ENCODE data around the gene SCYGR8. TPM values are rescaled to one million over a fixed set of nuclear protein-coding genes. Genes with fewer than 3 reads are reported as not detected.

SCYGR8 gene
- polyA plus RNA-seq, 6 donors from 2014 or later, result not detected

DNA sequence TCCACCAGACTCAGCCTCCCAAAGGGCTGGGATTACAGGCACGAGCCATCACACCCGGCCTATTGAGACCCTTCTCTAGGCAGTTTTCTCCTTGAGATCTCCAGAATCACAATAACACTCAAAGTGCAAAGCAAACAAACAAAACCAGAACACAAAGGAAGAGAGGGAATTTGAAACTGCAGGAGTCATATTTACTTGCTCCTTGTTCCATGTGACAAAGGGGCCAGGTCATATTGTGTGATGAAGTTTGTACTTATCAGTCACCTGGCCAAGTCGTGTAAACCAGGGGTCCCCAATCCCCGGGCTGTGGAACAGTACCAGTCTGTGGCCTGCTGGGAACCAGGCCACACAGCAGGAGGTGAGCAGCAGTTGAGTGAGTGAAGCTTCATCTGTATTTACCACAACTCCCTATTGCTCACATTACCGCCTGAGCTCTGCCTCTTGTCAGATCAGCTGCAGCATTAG is 26.5 kb downstream of the SCYGR8 start:
- Mint-ChIP-seq H3K27me3 (peaks cover 0 to 7% (median 4%) of the 10 kb centered on the region in 3 donors), H3K4me1 (no peaks in the 10 kb centered on the region), H3K4me3 (no peak overlapping the region), H3K27ac (no peak overlapping the region), H3K9me3 (no peaks in the 10 kb centered on the region), H3K36me3 (no peaks in the 10 kb centered on the region)
- DNase-seq (no peak), ATAC-seq (ENCODE audit: low read depth in 2 of 2) (no peak)

GRCh38 chr2:227772932-227773331 is 27.2 kb downstream of the SCYGR8 start:
- DNase-seq (no peak), ATAC-seq (ENCODE audit: low read depth in 2 of 2) (no peak)
- H3K4me3 Mint-ChIP-seq, result no peak overlapping the region
- no peaks in the 10 kb centered on the region for H3K9me3 Mint-ChIP-seq
- H3K27me3 Mint-ChIP-seq, result peaks cover 0 to 7% (median 4%) of the 10 kb centered on the region in 3 donors
- no peaks in the 10 kb centered on the region for H3K4me1 Mint-ChIP-seq
- no peaks in the 10 kb centered on the region for H3K36me3 Mint-ChIP-seq
- peak overlapping the region in 2 of 6 donors; percentile 34 to 52 for H3K27ac Mint-ChIP-seq

DNA sequence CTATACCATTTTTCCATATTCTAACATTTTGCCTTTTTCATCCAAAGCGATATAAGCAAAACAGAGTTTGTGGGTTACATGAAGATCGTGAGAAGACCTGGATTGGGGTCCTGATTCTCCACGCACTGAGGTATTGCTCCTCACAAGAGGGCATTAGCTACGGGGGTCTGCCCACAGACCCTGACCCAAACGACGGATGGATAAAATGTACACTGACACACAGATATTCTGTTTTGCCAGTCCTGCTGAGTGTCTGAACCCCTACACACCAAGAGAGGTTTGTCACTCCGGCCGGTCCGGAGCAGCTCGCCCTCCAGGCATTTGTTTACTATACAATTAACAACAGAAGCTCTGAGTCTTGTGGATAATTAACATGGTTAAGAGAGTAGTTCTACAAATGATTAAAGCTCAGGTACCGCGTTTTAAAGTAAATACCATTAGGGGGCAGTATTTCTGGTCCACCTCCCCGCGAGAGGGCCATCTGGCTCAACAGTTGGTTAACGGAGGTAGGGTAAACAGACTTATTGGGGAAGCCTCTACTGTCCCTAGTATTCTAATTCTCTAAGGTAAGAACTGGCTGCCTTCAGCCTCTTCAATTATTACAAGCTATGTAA is 28.4 kb downstream of the SCYGR8 start:
- Mint-ChIP-seq H3K27me3 (peaks cover 7 to 14% (median 13%) of the 10 kb centered on the region in 3 donors), H3K27ac (peak overlapping the region in 1 of 6 donors; percentile 42), H3K4me1 (no peaks in the 10 kb centered on the region), H3K9me3 (no peaks in the 10 kb centered on the region), H3K4me3 (no peak overlapping the region), H3K36me3 (no peaks in the 10 kb centered on the region)
- ATAC-seq (ENCODE audit: low read depth in 2 of 2), result no peak
- DNase-seq, result no peak

DNA sequence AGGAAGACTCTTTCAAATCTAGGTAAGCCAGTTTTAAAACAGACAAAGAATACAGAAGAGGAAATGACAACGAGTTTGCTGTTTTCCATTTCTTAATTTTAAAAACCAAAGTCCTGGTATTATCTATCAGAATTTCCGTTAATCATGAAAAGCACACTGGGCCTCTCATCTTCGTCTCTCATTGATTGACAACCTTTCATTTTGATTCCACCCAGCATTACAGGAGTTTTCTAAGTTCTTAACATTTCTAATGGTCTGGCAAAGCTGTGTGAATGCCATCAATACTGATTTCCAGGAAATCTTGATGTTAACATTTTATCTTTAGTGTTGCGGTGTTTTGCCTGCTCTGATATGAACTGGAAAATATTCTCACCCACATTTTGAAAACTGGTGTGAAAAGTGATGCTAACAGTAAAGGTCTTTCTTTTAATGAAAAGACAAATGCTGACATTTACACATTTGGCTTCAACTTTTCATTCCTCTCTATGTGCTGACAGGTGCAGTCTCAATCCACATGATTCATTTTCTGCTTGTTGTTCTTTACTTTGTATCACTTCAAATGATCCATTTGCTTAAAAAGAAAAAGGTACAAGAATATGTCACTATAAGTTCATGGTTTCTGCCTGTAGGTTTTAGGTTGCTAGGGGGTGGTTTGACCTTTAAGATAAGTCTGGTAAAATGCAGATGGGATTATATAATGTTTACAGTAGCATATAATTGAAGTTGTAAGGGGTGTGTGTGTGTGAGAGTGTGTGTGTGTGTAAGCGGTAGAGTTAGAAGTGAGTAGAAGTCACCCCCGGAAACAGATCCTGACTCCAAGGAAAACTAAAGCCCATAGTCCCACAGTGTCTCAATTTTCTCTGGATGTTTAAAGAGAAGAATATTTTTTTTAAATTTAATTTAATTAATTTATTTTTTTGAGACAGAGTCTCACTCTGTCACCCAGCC is 29.5 kb downstream of the SCYGR8 start:
- DNase-seq, result no peak
- H3K9me3 Mint-ChIP-seq, result no peaks in the 10 kb centered on the region
- peak overlapping the region in 1 of 6 donors; percentile 13 for H3K27ac Mint-ChIP-seq
- peaks cover 9 to 14% (median 13%) of the 10 kb centered on the region in 3 donors for H3K27me3 Mint-ChIP-seq
- H3K4me3 Mint-ChIP-seq, result no peak overlapping the region
- no peaks in the 10 kb centered on the region for H3K4me1 Mint-ChIP-seq
- no peaks in the 10 kb centered on the region for H3K36me3 Mint-ChIP-seq
- no peak for ATAC-seq (ENCODE audit: low read depth in 2 of 2)

- ATAC-seq (ENCODE audit: low read depth in 2 of 2), result no peak
- Mint-ChIP-seq H3K4me1 (peaks cover 3 to 14% (median 9%) of the 10 kb centered on the region in 3 donors), H3K4me3 (no peak overlapping the region), H3K36me3 (no peaks in the 10 kb centered on the region), H3K9me3 (peaks cover 0 to 5% (median 0%) of the 10 kb centered on the region in 7 donors), H3K27me3 (peaks cover 7 to 15% (median 10%) of the 10 kb centered on the region in 3 donors), H3K27ac (peak overlapping the region in 1 of 6 donors; percentile 41)
- DNase-seq, result no peak
These were observed 35.4 kb downstream of the SCYGR8 start for GRCh38 chr2:227780981-227781615.

GRCh38 chr2:227781841-227782240 is 36.1 kb downstream of the SCYGR8 start:
- Mint-ChIP-seq H3K27ac (no peak overlapping the region), H3K9me3 (peaks cover 0 to 5% (median 0%) of the 10 kb centered on the region in 7 donors), H3K36me3 (no peaks in the 10 kb centered on the region), H3K4me1 (peaks cover 3 to 14% (median 9%) of the 10 kb centered on the region in 3 donors), H3K27me3 (peaks cover 7 to 15% (median 10%) of the 10 kb centered on the region in 3 donors), H3K4me3 (no peak overlapping the region)
- ATAC-seq (ENCODE audit: low read depth in 2 of 2), result no peak
- no peak for DNase-seq

- H3K4me3 Mint-ChIP-seq, result peak overlapping the region in 5 of 8 donors; percentile 66 to 92 (median 86)
These were observed 37.1 kb downstream of the SCYGR8 start for GRCh38 chr2:227782804-227783203.

GRCh38 chr2:227783404-227784138 is 37.9 kb downstream of the SCYGR8 start:
- H3K4me3 Mint-ChIP-seq, result peak overlapping the region; percentile 62 to 92 (median 82)
- H3K9me3 Mint-ChIP-seq, result peaks cover 0 to 5% (median 0%) of the 10 kb centered on the region in 7 donors
- peaks cover 5 to 19% (median 19%) of the 10 kb centered on the region in 3 donors for H3K27me3 Mint-ChIP-seq
- DNase-seq, result peak; percentile 17
- peaks cover 3 to 14% (median 9%) of the 10 kb centered on the region in 3 donors for H3K4me1 Mint-ChIP-seq
- H3K36me3 Mint-ChIP-seq, result no peaks in the 10 kb centered on the region
- ATAC-seq (ENCODE audit: low read depth in 2 of 2), result peak; percentile 92 to 93
- peak overlapping the region in 5 of 6 donors; percentile 60 to 96 (median 88) for H3K27ac Mint-ChIP-seq

More at GRCh38 chr2:227782804-227783203, 37.1 kb downstream of the SCYGR8 start:
- ATAC-seq (ENCODE audit: low read depth in 2 of 2) (no peak), DNase-seq (no peak)
- Mint-ChIP-seq H3K9me3 (peaks cover 0 to 5% (median 0%) of the 10 kb centered on the region in 7 donors), H3K27ac (peak overlapping the region in 4 of 6 donors; percentile 70 to 91 (median 80)), H3K36me3 (no peaks in the 10 kb centered on the region), H3K4me1 (peaks cover 3 to 14% (median 9%) of the 10 kb centered on the region in 3 donors), H3K27me3 (peaks cover 10 to 19% (median 13%) of the 10 kb centered on the region in 3 donors)

DNA sequence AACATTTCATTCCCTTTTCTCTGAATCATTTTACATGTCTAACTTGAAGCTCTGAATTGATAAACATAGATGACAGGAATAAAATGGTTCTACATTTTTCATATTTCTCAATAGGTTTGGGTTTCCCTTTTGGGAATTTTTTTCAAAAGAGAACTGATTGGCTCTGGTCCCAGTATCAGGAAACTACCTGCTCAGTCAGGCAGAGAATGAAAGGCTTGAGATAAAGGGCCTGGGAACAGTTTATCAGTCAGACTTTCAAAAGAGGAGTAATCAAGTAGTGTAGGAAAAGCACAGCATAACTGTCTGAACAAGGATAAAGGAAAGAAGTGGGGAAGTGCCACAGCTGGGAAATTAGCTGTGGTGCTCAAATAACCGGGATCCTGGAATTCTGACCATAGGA is 39.6 kb downstream of the SCYGR8 start:
- no peak for ATAC-seq (ENCODE audit: low read depth in 2 of 2)
- Mint-ChIP-seq H3K4me1 (peaks cover 3 to 14% (median 9%) of the 10 kb centered on the region in 3 donors), H3K27me3 (peaks cover 0 to 14% (median 11%) of the 10 kb centered on the region in 3 donors), H3K36me3 (no peaks in the 10 kb centered on the region), H3K9me3 (peaks cover 0 to 5% (median 0%) of the 10 kb centered on the region in 7 donors), H3K4me3 (no peak overlapping the region), H3K27ac (no peak overlapping the region)
- no peak for DNase-seq

- ATAC-seq (ENCODE audit: low read depth in 2 of 2) (no peak), DNase-seq (no peak)
- H3K27ac Mint-ChIP-seq, result peak overlapping the region in 1 of 6 donors; percentile 85
- peaks cover 8 to 18% (median 14%) of the 10 kb centered on the region in 3 donors for H3K27me3 Mint-ChIP-seq
- peaks cover 0 to 5% (median 0%) of the 10 kb centered on the region in 7 donors for H3K9me3 Mint-ChIP-seq
- H3K4me3 Mint-ChIP-seq, result no peak overlapping the region
- H3K4me1 Mint-ChIP-seq, result peaks cover 3 to 5% (median 5%) of the 10 kb centered on the region in 3 donors
- H3K36me3 Mint-ChIP-seq, result no peaks in the 10 kb centered on the region
These were observed 42.9 kb downstream of the SCYGR8 start for GRCh38 chr2:227788561-227789018.

- Mint-ChIP-seq H3K4me3 (no peak overlapping the region), H3K9me3 (peaks cover 0 to 3% (median 0%) of the 10 kb centered on the region in 7 donors), H3K36me3 (no peaks in the 10 kb centered on the region), H3K27me3 (peaks cover 10 to 18% (median 14%) of the 10 kb centered on the region in 3 donors), H3K27ac (no peak overlapping the region), H3K4me1 (no peaks in the 10 kb centered on the region)
- no peak for ATAC-seq (ENCODE audit: low read depth in 2 of 2)
- DNase-seq, result no peak
These were observed 44.1 kb downstream of the SCYGR8 start for GRCh38 chr2:227789803-227790202.

GRCh38 chr2:227793148-227793712 is 47.5 kb downstream of the SCYGR8 start:
- Mint-ChIP-seq H3K36me3 (no peaks in the 10 kb centered on the region), H3K4me3 (no peak overlapping the region), H3K4me1 (no peaks in the 10 kb centered on the region), H3K27me3 (peaks cover 4 to 13% (median 6%) of the 10 kb centered on the region in 3 donors), H3K27ac (no peak overlapping the region), H3K9me3 (peaks cover 0 to 2% (median 0%) of the 10 kb centered on the region in 7 donors)
- no peak for DNase-seq
- ATAC-seq (ENCODE audit: low read depth in 2 of 2), result no peak
